IMR-90 (cell line): Measurements from ENCODE around the gene SP140. TPM values are rescaled to one million over a fixed set of nuclear protein-coding genes. Genes with fewer than 3 reads are reported as not detected.
A peak's percentile ranks its signal among the peaks of the same experiment; 100 is the strongest.

ENCODE experiments used
- ATAC-seq: fragments of 200-7000 bp; cut with Tn5 transposase; 2 replicates; pipeline ENCODE4 v1.9.1; 2020; ENCODE audit warnings: low read depth, mild to moderate bottlenecking, moderate library complexity
- BruUV-seq: library from RNA; stranded (reverse); fragments of 400-500 nt; replicated peaks from 2 replicates; lab custom pipeline; 2021; lab: Mats Ljungman, UMichigan
- CTCF ChIA-PET: fragments of 300-600 bp; formaldehyde crosslinking; extraction: SDS; loops from one replicate; lab custom pipeline; 2021; ENCODE audit warnings: antibody characterized with exemption; lab: Yijun Ruan, JAX
- POLR2A ChIA-PET: fragments of 300-600 bp; sonication (Branson Sonifier 250); formaldehyde crosslinking; loops from one replicate; lab custom pipeline; 2022; ENCODE audit warnings: antibody characterized with exemption; ENCODE audit not compliant: unreplicated experiment; lab: Charles Lee
- DNase-seq: peaks from one replicate; pipeline ENCODE4 v3.0.0; 2013
- H2AFZ ChIP-seq: replicated peaks from 2 replicates; pipeline ENCODE3; 2013; ENCODE audit warnings: low read length, mild to moderate bottlenecking; ENCODE audit not compliant: poor library complexity
- H2AK5ac ChIP-seq: 2 replicates; pipeline ENCODE4 v1.6.1; 2013; ENCODE audit warnings: low read depth, low read length, inconsistent platforms
- H2AK9ac ChIP-seq: replicated peaks from 2 replicates; pipeline ENCODE3; 2013; ENCODE audit warnings: mild to moderate bottlenecking, low read depth, low read length, moderate library complexity; ENCODE audit not compliant: poor library complexity
- H2BK120ac ChIP-seq: 2 replicates; pipeline ENCODE4 v1.6.1; 2013; ENCODE audit warnings: low read depth, low read length, inconsistent platforms
- H2BK15ac ChIP-seq: 3 replicates; pipeline ENCODE4 v1.6.1; 2013; ENCODE audit warnings: low read depth, low read length, inconsistent platforms
- H2BK20ac ChIP-seq: 2 replicates; pipeline ENCODE4 v1.6.1; 2013; ENCODE audit warnings: low read depth, mild to moderate bottlenecking, inconsistent platforms, low read length, moderate library complexity
- H2BK5ac ChIP-seq: 2 replicates; pipeline ENCODE4 v1.6.1; 2013; ENCODE audit warnings: mild to moderate bottlenecking, low read depth, low read length, inconsistent platforms; ENCODE audit not compliant: poor library complexity, severe bottlenecking
- H3K14ac ChIP-seq: replicated peaks from 2 replicates; pipeline ENCODE4 v1.6.1; 2013; ENCODE audit warnings: low read depth, low read length, inconsistent platforms
- H3K18ac ChIP-seq: 2 replicates; pipeline ENCODE4 v1.6.1; 2013; ENCODE audit warnings: low read depth, low read length, control low read depth
- H3K23ac ChIP-seq: 2 replicates; pipeline ENCODE4 v1.6.1; 2013; ENCODE audit warnings: low read depth, low read length, inconsistent platforms
- H3K27ac ChIP-seq: 2 replicates; pipeline ENCODE4 v1.5.1; 2013; ENCODE audit warnings: mild to moderate bottlenecking, control low read depth, low read length; ENCODE audit not compliant: insufficient read depth
- H3K27me3 ChIP-seq: 2 replicates; pipeline ENCODE4 v1.6.1; 2013; ENCODE audit warnings: low read length; ENCODE audit not compliant: control insufficient read depth, insufficient read depth
- H3K36me3 ChIP-seq: 2 replicates; pipeline ENCODE4 v1.6.1; 2013; ENCODE audit warnings: low read length, mixed read lengths; ENCODE audit not compliant: control insufficient read depth, insufficient read depth
- H3K4ac ChIP-seq: 2 replicates; pipeline ENCODE4 v1.6.1; 2013; ENCODE audit warnings: low read depth, low read length, inconsistent platforms
- H3K4me1 ChIP-seq: 2 replicates; pipeline ENCODE4 v1.6.1; 2013; ENCODE audit warnings: low read length, mixed read lengths; ENCODE audit not compliant: control insufficient read depth, insufficient read depth
- H3K4me2 ChIP-seq: 2 replicates; pipeline ENCODE4 v1.6.1; 2013; ENCODE audit warnings: low read depth, mild to moderate bottlenecking, control low read depth, low read length, moderate library complexity
- H3K4me3 ChIP-seq: 2 replicates; pipeline ENCODE4 v1.5.1; 2013; ENCODE audit warnings: low read depth, mild to moderate bottlenecking, control low read depth, low read length, moderate library complexity; ENCODE audit not compliant: insufficient read depth
- H3K56ac ChIP-seq: 2 replicates; pipeline ENCODE4 v1.6.1; 2013; ENCODE audit warnings: low read length, inconsistent platforms; ENCODE audit not compliant: insufficient read depth; ENCODE audit errors: extremely low read depth
- H3K79me1 ChIP-seq, 2 experiments: 2 replicates each; pipeline ENCODE4 v1.6.1; 2013; ENCODE audit warnings: low read length in 2 of 2, inconsistent platforms in 1 of 2, low read depth in 1 of 2
- H3K9ac ChIP-seq: 2 replicates; pipeline ENCODE4 v1.6.1; 2013; ENCODE audit warnings: low read depth, low read length, control low read depth
- H3K9me1 ChIP-seq: 2 replicates; pipeline ENCODE4 v1.6.1; 2013; ENCODE audit warnings: low read length, inconsistent platforms; ENCODE audit not compliant: insufficient read depth
- H3K9me3 ChIP-seq: 2 replicates; pipeline ENCODE4 v1.6.1; 2013; ENCODE audit warnings: low read length; ENCODE audit not compliant: control insufficient read depth, insufficient read depth
- H4K20me1 ChIP-seq: 2 replicates; pipeline ENCODE4 v1.6.1; 2013; ENCODE audit warnings: low read length, inconsistent platforms; ENCODE audit not compliant: insufficient read depth
- H4K5ac ChIP-seq: 2 replicates; pipeline ENCODE4 v1.6.1; 2013; ENCODE audit warnings: mild to moderate bottlenecking, low read depth, low read length, control low read depth
- H4K8ac ChIP-seq, 2 experiments: 2 replicates each; pipeline ENCODE4 v1.6.1; 2013; ENCODE audit warnings: low read depth in 2 of 2, low read length in 2 of 2, control low read depth in 1 of 2, inconsistent platforms in 1 of 2
- H4K91ac ChIP-seq: 2 replicates; pipeline ENCODE4 v1.6.1; 2013; ENCODE audit warnings: low read depth, low read length, inconsistent platforms; ENCODE audit not compliant: insufficient read depth
- BHLHE40 ChIP-seq: fragments of 150-350 bp; IDR thresholded peaks from 2 replicates; pipeline ENCODE4 v1.6.1; 2016; ENCODE audit warnings: mild to moderate bottlenecking, low read depth, low read length
- CHD1 ChIP-seq: IDR thresholded peaks from 2 replicates; pipeline ENCODE4 v1.6.1; 2012; ENCODE audit warnings: low read depth, low read length, improper control_type of control experiment
- FOS ChIP-seq: fragments of 150-350 bp; IDR thresholded peaks from 2 replicates; pipeline ENCODE4 v1.6.1; 2016; ENCODE audit warnings: low read depth, low read length
- MAFK ChIP-seq: IDR thresholded peaks from 2 replicates; pipeline ENCODE4 v1.6.1; 2012; ENCODE audit warnings: low read depth, low read length, improper control_type of control experiment
- MAZ ChIP-seq: IDR thresholded peaks from 2 replicates; pipeline ENCODE4 v1.6.1; 2012; ENCODE audit warnings: low read depth, mild to moderate bottlenecking, low read length, improper control_type of control experiment, moderate library complexity, borderline replicate concordance
- NFE2L2 ChIP-seq: fragments of 150-350 bp; IDR thresholded peaks from 2 replicates; pipeline ENCODE4 v1.6.1; 2016; ENCODE audit warnings: low read depth, mild to moderate bottlenecking, low read length
- POLR2A ChIP-seq: IDR thresholded peaks from 2 replicates; pipeline ENCODE4 v1.6.1; 2012; ENCODE audit warnings: mild to moderate bottlenecking, low read depth, low read length
- RCOR1 ChIP-seq: IDR thresholded peaks from 2 replicates; pipeline ENCODE4 v1.6.1; 2012; ENCODE audit warnings: mild to moderate bottlenecking, low read length, improper control_type of control experiment; ENCODE audit not compliant: insufficient replicate concordance
- SMC3 ChIP-seq: fragments of 150-350 bp; IDR thresholded peaks from 2 replicates; pipeline ENCODE4 v1.6.1; 2016; ENCODE audit warnings: low read depth, mild to moderate bottlenecking, antibody characterized with exemption, low read length, moderate library complexity
- WGBS, 2 experiments: methylation state at CpG; one replicate each; pipeline versions ENCODE4 v1.1.5 to v1.1.7; 2013; ENCODE audit warnings: missing lambda C conversion rate in 2 of 2; ENCODE audit not compliant: insufficient read length in 1 of 2; ENCODE audit errors: extremely low coverage in 2 of 2; 5-methylcytosine and 5-hydroxymethylcytosine counted together
- dilution Hi-C: fragments of 300-500 bp; cut with HindIII; formaldehyde crosslinking; loops from one replicate; pipeline ENCODE4 v1.14.3; 2018; ENCODE audit warnings: low sequenced_read_pairs; ENCODE audit not compliant: unreplicated experiment
- in situ Hi-C: fragments of 300-500 bp; cut with MboI; formaldehyde crosslinking; loops from 3 replicates; pipeline ENCODE4 v1.14.3; 2019; ENCODE audit warnings: low sequenced_read_pairs, inconsistent platforms, mixed read lengths
- intact Hi-C: fragments of 100-400 bp; cut with micrococcal nuclease; formaldehyde crosslinking; loops from 2 replicates; pipeline ENCODE4 v1.10.0; 2022
- polyA plus RNA-seq, 3 experiments: library from polyadenylated mRNA; depleted of rRNA; stranded (reverse); fragments of >200 nt; gene quantifications; 2 replicates each; pipeline ENCODE4 v1.2.3, GENCODE V29; 2012; ENCODE audit warnings: low replicate concordance in 1 of 3
- total RNA-seq: library from RNA; depleted of rRNA; stranded (reverse); fragments of >200 nt; gene quantifications from 2 replicates; pipeline ENCODE4 v1.2.3, GENCODE V29; 2012
- TF ChIP-seq, protein P1 (sequence below): conservative IDR thresholded peaks from 2 replicates; pipeline ENCODE4 v1.5.1; 2012; ENCODE audit warnings: mild to moderate bottlenecking, low read depth, low read length, improper control_type of control experiment
- TF ChIP-seq, protein P2 (sequence below): fragments of 150-350 bp; IDR thresholded peaks from 2 replicates; pipeline ENCODE4 v1.6.1; 2017; ENCODE audit warnings: mild to moderate bottlenecking, antibody characterized with exemption, low read length, low read depth
- TF ChIP-seq, protein P3 (sequence below): fragments of 150-350 bp; IDR thresholded peaks from 2 replicates; pipeline ENCODE4 v1.6.1; 2016; ENCODE audit warnings: low read depth, mild to moderate bottlenecking, low read length, moderate library complexity, borderline replicate concordance

The SP140 gene
- total and polyA plus RNA-seq, 2 of the 4 experiments (the other 2 are of a cell fraction), result 1.4 TPM

DNA sequence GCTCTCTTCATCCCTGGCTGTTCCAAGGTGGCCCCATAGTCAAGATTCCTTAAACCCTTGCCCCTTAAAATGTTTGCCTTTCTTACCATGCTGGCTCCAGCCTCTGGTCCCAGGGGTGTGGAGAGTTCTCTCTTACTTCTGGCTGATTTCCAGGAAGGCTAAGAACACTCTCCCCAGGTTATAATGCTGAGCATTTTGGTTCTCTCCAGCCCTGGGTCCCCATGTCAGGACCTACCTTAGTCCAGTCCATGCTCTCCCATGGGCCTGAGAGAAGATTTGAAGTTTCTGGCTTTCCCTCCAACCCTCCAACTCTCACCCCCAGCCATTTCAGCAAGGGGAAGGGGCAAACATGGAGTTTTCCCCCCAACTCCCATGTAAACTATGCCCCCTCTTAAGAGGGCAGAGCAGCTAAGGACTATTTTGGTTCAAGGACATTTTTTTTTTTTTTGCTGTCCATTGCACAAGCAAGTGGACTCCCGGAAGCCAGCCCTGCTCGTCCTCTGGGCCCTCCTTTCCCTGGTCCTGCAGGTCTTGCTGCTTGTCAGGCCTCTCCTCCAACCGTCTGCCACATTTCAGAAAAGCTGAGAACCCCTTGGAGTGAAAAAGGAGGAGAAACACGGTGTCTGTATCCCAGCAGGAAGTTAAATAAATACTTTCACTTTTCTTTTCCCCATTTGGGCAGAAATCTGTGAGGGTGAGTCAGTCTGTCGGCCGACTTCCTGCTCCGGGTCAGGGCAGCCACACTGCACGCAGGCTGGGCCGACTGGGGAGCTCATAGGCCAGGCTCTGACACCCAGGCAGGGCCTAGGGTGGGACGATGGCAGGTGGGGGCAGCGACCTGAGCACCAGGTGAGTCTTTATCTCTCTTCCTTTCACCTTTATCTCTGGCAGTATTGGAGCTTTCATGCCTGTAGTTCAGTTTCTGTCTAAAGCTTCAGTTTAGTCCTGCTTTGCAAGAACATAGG is 101.2 kb downstream of the SP140 start, which contains the start of gene SP140L:
SP140L (plus strand) TSS at position 741 of the 965 bp plus-strand sequence; CDS start at position 818, 77 bp downstream.
- peak within 1 kb of the TSS; percentile 89 for H2AK9ac ChIP-seq
- H3K14ac ChIP-seq, result peak within 1 kb of the TSS; percentile 96
- in situ Hi-C loops, result no loop called here
- H2BK120ac ChIP-seq, result peak within 1 kb of the TSS; percentile 92
- dilution Hi-C loops, result no loop called here
- H3K4ac ChIP-seq, result peak within 1 kb of the TSS; percentile 96
- H2BK15ac ChIP-seq, result peak within 1 kb of the TSS; percentile 77; the same call in 2 of the 3 replicates
- peak within 1 kb of the TSS; percentile 98 for H3K4me2 ChIP-seq
- no TSS peak for BruUV-seq
- peak within 1 kb of the TSS; percentile 85 for H3K56ac ChIP-seq
- H3K9me3 ChIP-seq, result peaks cover 4% of the 10 kb centered on the region; the same call in 1 of the 2 replicates
- H3K9ac ChIP-seq, result peak within 1 kb of the TSS; percentile 97
- peak within 1 kb of the TSS; percentile 95 for H2BK5ac ChIP-seq
- peak within 1 kb of the TSS; percentile 99 for H4K5ac ChIP-seq
- H4K20me1 ChIP-seq, result no peaks in the 10 kb centered on the region
- ChIA-PET POLR2A (interaction anchor here (0.6 to 0.7 kb wide), 2 partner anchors 46 to 1984 kb away, joined by 3 read pairs; no protein-coding TSS in a partner anchor), CTCF (no interaction called here)
- peak within 1 kb of the TSS; percentile 96 for H3K27ac ChIP-seq
- no peaks in the 10 kb centered on the region for H3K9me1 ChIP-seq
- peak within 1 kb of the TSS; percentile 90 for H3K18ac ChIP-seq
- H3K79me1 ChIP-seq, result peaks cover 19 to 22% of the 10 kb centered on the region in 2 experiments
- peaks cover 2% of the 10 kb centered on the region for H3K36me3 ChIP-seq
- peak within 1 kb of the TSS; percentile 95 to 97 for H4K8ac ChIP-seq
- peak within 1 kb of the TSS; percentile 80 for H2AK5ac ChIP-seq
- H3K4me1 ChIP-seq, result peaks cover 6% of the 10 kb centered on the region
- H2BK20ac ChIP-seq, result peak within 1 kb of the TSS; percentile 75
- peak within 1 kb of the TSS; percentile 96 for H4K91ac ChIP-seq
- 20% methylated on average over 1 of the region's 11 CpGs; no CpG with 5 or more reads in 1 of the 2 experiments for WGBS, 2 experiments
- H2AFZ ChIP-seq, result peak within 1 kb of the TSS; percentile 91
- intact Hi-C loops, result loop anchor here (5.0 kb wide), 1 partner anchor 109 kb away; the partner anchor contains the start of gene SP110
- DNase-seq (peak; percentile 84), ATAC-seq (peak; percentile 99)
- H3K23ac ChIP-seq, result peak within 1 kb of the TSS; percentile 90
- peak within 1 kb of the TSS; percentile 87 for H3K4me3 ChIP-seq
- H3K27me3 ChIP-seq, result no peaks in the 10 kb centered on the region
- TF ChIP-seq POLR2A, result peak; percentile 39; the same call in 1 of the 2 replicates
- peak; percentile 55; the same call in 1 of the 2 replicates for TF ChIP-seq FOS
- TF ChIP-seq SMC3, result no peak
- TF ChIP-seq MAFK, result no peak
- TF ChIP-seq NFE2L2, result no peak
- TF ChIP-seq, protein P1, sequence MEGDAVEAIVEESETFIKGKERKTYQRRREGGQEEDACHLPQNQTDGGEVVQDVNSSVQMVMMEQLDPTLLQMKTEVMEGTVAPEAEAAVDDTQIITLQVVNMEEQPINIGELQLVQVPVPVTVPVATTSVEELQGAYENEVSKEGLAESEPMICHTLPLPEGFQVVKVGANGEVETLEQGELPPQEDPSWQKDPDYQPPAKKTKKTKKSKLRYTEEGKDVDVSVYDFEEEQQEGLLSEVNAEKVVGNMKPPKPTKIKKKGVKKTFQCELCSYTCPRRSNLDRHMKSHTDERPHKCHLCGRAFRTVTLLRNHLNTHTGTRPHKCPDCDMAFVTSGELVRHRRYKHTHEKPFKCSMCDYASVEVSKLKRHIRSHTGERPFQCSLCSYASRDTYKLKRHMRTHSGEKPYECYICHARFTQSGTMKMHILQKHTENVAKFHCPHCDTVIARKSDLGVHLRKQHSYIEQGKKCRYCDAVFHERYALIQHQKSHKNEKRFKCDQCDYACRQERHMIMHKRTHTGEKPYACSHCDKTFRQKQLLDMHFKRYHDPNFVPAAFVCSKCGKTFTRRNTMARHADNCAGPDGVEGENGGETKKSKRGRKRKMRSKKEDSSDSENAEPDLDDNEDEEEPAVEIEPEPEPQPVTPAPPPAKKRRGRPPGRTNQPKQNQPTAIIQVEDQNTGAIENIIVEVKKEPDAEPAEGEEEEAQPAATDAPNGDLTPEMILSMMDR, result no peak
- TF ChIP-seq, protein P2, sequence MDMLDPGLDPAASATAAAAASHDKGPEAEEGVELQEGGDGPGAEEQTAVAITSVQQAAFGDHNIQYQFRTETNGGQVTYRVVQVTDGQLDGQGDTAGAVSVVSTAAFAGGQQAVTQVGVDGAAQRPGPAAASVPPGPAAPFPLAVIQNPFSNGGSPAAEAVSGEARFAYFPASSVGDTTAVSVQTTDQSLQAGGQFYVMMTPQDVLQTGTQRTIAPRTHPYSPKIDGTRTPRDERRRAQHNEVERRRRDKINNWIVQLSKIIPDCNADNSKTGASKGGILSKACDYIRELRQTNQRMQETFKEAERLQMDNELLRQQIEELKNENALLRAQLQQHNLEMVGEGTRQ, result no peak
- TF ChIP-seq BHLHE40, result peak; percentile 81
- TF ChIP-seq CHD1, result no peak
- TF ChIP-seq, protein P3, sequence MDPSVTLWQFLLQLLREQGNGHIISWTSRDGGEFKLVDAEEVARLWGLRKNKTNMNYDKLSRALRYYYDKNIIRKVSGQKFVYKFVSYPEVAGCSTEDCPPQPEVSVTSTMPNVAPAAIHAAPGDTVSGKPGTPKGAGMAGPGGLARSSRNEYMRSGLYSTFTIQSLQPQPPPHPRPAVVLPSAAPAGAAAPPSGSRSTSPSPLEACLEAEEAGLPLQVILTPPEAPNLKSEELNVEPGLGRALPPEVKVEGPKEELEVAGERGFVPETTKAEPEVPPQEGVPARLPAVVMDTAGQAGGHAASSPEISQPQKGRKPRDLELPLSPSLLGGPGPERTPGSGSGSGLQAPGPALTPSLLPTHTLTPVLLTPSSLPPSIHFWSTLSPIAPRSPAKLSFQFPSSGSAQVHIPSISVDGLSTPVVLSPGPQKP, result no peak
- no peak for TF ChIP-seq RCOR1
- no peak for TF ChIP-seq MAZ
